ENCODE data around the gene RAB8B. TPM values are rescaled to one million over a fixed set of nuclear protein-coding genes. Genes with fewer than 3 reads are reported as not detected.

Gene RAB8B
- total and polyA plus RNA-seq, 9 of the 15 experiments (the other 6 are each of a cell fraction or from before 2014, with no cell fraction given) = 7.8 to 32.1 (median 24.2) TPM

DNA sequence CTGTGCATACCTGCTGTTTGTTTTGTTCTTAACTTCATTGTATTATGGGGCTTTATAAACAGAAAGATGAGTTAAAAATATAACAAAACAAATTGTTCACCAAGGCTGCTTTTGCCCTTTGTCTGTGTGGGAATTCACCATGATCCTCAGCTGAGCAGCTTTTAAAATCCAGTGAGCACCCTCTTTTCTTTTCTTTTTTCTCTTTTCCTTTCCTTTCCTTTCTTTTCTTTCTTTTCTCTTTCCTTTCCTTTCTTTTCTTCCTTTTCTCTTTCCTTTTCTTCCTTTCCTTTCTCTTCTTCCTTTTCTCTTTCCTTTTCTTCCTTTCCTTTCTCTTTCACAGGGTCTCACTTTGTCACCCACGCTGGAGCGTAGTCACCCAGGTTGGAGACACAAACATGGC lies 38.3 kb downstream of the RAB8B start:
- ChIA-PET CTCF (ENCODE audit: low intra/inter-chr PET ratio) (no interaction called here), POLR2A (interaction anchor here (0.9 to 2.7 kb wide), 5 partner anchors 10 to 32 kb away, joined by 3 to 14 read pairs (median 4); no protein-coding TSS in a partner anchor)
- H3K9me3 ChIP-seq (replicated peaks; ENCODE audit: control insufficient read depth, insufficient read depth, low read depth, low read length) = no peaks in the 10 kb centered on the region
- H3K27me3 ChIP-seq (ENCODE audit: control insufficient read depth in 2 of 2, insufficient read depth in 2 of 2, low read length in 2 of 2) = no peaks in the 10 kb centered on the region
- no peak for DNase-seq (ENCODE audit: extremely low read depth in 1 of 4, low spot score in 3 of 4)
- H3K4me3 ChIP-seq = no peak overlapping the region
- peaks cover 65% of the 10 kb centered on the region for H3K79me2 ChIP-seq (ENCODE audit: control insufficient read depth, insufficient read depth, low read length)
- no peak for FAIRE-seq
- H3K4me1 ChIP-seq (replicated peaks in 1 of 2; ENCODE audit: control insufficient read depth in 2 of 2, insufficient read depth in 2 of 2, low read length in 2 of 2) = peaks cover 0 to 19% of the 10 kb centered on the region in 2 experiments; a peak in 3 of 5 replicates
- no peak for ATAC-seq
- no TSS peak for BruUV-seq (replicated peaks)
- no peak overlapping the region for H3K4me2 ChIP-seq (ENCODE audit: insufficient read depth, low read length)
- H4K20me1 ChIP-seq (replicated peaks; ENCODE audit: control insufficient read depth, insufficient read depth, low read length) = no peaks in the 10 kb centered on the region
- H2AFZ ChIP-seq (ENCODE audit: low read depth, low read length) = no peak overlapping the region
- 83% methylated on average over 2 of the region's 2 CpGs for WGBS (ENCODE audit: insufficient coverage, low coverage, missing lambda C conversion rate)
- H3K9me1 ChIP-seq (ENCODE audit: control insufficient read depth, insufficient read depth, low read length) = no peaks in the 10 kb centered on the region
- H3K9ac ChIP-seq (ENCODE audit: insufficient read depth in 1 of 2, low read depth in 2 of 2, low read length in 2 of 2) = peak overlapping the region in 1 of 2 experiments; percentile 49; a peak in 1 of 4 replicates
- in situ Hi-C loops (cut with MboI) = no loop called here
- peak overlapping the region; percentile 82; the same call in 1 of the 3 replicates for H3K27ac ChIP-seq (ENCODE audit: extremely low read depth, low read depth, low read length)
- intact Hi-C loops (cut with micrococcal nuclease) = no loop called here
- peaks cover 16% of the 10 kb centered on the region for H3K36me3 ChIP-seq (ENCODE audit: control insufficient read depth, insufficient read depth, low read length)
- TF ChIP-seq NR2C1 (IDR thresholded peaks at IDR 0.05) = no peak
- TF ChIP-seq NR2C1 (tag; IDR thresholded peaks at IDR 0.05) = no peak
- TF ChIP-seq MTA1 (IDR thresholded peaks at IDR 0.05; ENCODE audit: borderline replicate concordance) = 0 out of 2 replicates have a peak, but pooled peaks have one; percentile 21
- TF ChIP-seq, protein P1, sequence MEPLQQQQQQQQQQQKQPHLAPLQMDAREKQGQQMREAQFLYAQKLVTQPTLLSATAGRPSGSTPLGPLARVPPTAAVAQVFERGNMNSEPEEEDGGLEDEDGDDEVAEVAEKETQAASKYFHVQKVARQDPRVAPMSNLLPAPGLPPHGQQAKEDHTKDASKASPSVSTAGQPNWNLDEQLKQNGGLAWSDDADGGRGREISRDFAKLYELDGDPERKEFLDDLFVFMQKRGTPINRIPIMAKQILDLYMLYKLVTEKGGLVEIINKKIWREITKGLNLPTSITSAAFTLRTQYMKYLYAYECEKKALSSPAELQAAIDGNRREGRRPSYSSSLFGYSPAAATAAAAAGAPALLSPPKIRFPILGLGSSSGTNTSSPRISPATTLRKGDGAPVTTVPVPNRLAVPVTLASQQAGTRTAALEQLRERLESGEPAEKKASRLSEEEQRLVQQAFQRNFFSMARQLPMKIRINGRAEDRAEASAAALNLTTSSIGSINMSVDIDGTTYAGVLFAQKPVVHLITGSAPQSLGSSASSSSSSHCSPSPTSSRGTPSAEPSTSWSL (CRISPR knock-in tag; IDR thresholded peaks at IDR 0.05; ENCODE audit: borderline replicate concordance) = no peak
- TF ChIP-seq HDAC1 (IDR thresholded peaks at IDR 0.05) = peak in 1 of 2 experiments; percentile 20; a peak in 1 of 4 replicates
- peak; percentile 29; the same call in 1 of the 2 replicates for TF ChIP-seq MTA2 (IDR thresholded peaks at IDR 0.05; ENCODE audit: low read depth)
- TF ChIP-seq XRCC5 (IDR thresholded peaks at IDR 0.05; ENCODE audit: low read depth, low read length) = no peak
- TF ChIP-seq, protein P2, sequence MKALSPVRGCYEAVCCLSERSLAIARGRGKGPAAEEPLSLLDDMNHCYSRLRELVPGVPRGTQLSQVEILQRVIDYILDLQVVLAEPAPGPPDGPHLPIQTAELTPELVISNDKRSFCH (CRISPR knock-in tag; IDR thresholded peaks at IDR 0.05) = no peak
- TF ChIP-seq, protein P2 (tag; IDR thresholded peaks at IDR 0.05) = no peak
- no peak for TF ChIP-seq HMBOX1 (IDR thresholded peaks at IDR 0.05)
- TF ChIP-seq ARID2 (IDR thresholded peaks at IDR 0.05) = no peak
- no peak for TF ChIP-seq ASH1L (IDR thresholded peaks at IDR 0.05; ENCODE audit: borderline replicate concordance, low read depth, partially characterized antibody)
- no peak for TF ChIP-seq ZKSCAN1 (IDR thresholded peaks at IDR 0.05; ENCODE audit: low read depth, low read length)
- 0 out of 2 replicates have a peak, but pooled peaks have one; percentile 63 for TF ChIP-seq HLTF (IDR thresholded peaks at IDR 0.05)
- no peak for TF ChIP-seq BDP1 (IDR thresholded peaks at IDR 0.05; ENCODE audit: insufficient read depth, insufficient read length)
- TF ChIP-seq, protein P3, sequence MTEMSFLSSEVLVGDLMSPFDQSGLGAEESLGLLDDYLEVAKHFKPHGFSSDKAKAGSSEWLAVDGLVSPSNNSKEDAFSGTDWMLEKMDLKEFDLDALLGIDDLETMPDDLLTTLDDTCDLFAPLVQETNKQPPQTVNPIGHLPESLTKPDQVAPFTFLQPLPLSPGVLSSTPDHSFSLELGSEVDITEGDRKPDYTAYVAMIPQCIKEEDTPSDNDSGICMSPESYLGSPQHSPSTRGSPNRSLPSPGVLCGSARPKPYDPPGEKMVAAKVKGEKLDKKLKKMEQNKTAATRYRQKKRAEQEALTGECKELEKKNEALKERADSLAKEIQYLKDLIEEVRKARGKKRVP (CRISPR knock-in tag; IDR thresholded peaks at IDR 0.05) = no peak
- TF ChIP-seq, protein P4, sequence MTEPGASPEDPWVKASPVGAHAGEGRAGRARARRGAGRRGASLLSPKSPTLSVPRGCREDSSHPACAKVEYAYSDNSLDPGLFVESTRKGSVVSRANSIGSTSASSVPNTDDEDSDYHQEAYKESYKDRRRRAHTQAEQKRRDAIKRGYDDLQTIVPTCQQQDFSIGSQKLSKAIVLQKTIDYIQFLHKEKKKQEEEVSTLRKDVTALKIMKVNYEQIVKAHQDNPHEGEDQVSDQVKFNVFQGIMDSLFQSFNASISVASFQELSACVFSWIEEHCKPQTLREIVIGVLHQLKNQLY (CRISPR knock-in tag; conservative IDR thresholded peaks at IDR 0.05) = no peak
- peak; percentile 75 for TF ChIP-seq U2AF1 (optimal IDR thresholded peaks at IDR 0.05; ENCODE audit: low read depth, low read length)
